ENCODE measurements around the gene TST.
"Not testable (repeated sequence)": the region's sequence is repeated elsewhere in the genome, so short reads cannot be mapped to it uniquely, and the experiment has no call there.

The TST gene

GRCh38 chr22:36997746-36998145 lies 21.5 kb downstream of the TST start:
- Histone ChIP-seq H3K9me3 (ENCODE audit: insufficient read depth, low read depth, low read length) (no peaks in the 10 kb centered on the region), H3K9ac (ENCODE audit: low read depth, low read length) (no peak overlapping the region), H3K4me3 (ENCODE audit: low read length) (no peak overlapping the region), H3K27me3 (ENCODE audit: insufficient read depth, low read length) (no peaks in the 10 kb centered on the region), H3K27ac (ENCODE audit: low read depth, low read length) (no peak overlapping the region), H3K4me1 (ENCODE audit: insufficient read depth, low read length) (no peaks in the 10 kb centered on the region), H3K36me3 (ENCODE audit: insufficient read depth, low read length) (no peaks in the 10 kb centered on the region)
- 88% methylated on average over 2 of the region's 2 CpGs for WGBS

- no peaks in the 10 kb centered on the region for H3K36me3 ChIP-seq (ENCODE audit: insufficient read depth, low read length)
- H3K4me1 ChIP-seq (ENCODE audit: insufficient read depth, low read length), result no peaks in the 10 kb centered on the region
- no peak overlapping the region for H3K9ac ChIP-seq (ENCODE audit: low read depth, low read length)
- H3K27ac ChIP-seq (ENCODE audit: low read depth, low read length), result no peak overlapping the region
- H3K4me3 ChIP-seq (ENCODE audit: low read length), result no peak overlapping the region
- no peaks in the 10 kb centered on the region; the same call in 1 of the 2 replicates for H3K27me3 ChIP-seq (ENCODE audit: insufficient read depth, low read length)
- 63% methylated on average over 6 of the region's 6 CpGs for WGBS
- peaks cover 3% of the 10 kb centered on the region for H3K9me3 ChIP-seq (ENCODE audit: insufficient read depth, low read depth, low read length)
Measured at GRCh38 chr22:36991206-36991605, 28.0 kb downstream of the TST start.

GRCh38 chr22:36990457-36990856 lies 28.8 kb downstream of the TST start:
- H3K4me1 ChIP-seq (ENCODE audit: insufficient read depth, low read length), result no peaks in the 10 kb centered on the region
- no peaks in the 10 kb centered on the region; the same call in 1 of the 2 replicates for H3K27me3 ChIP-seq (ENCODE audit: insufficient read depth, low read length)
- H3K9ac ChIP-seq (ENCODE audit: low read depth, low read length), result no peak overlapping the region
- no peak overlapping the region for H3K4me3 ChIP-seq (ENCODE audit: low read length)
- no peaks in the 10 kb centered on the region for H3K36me3 ChIP-seq (ENCODE audit: insufficient read depth, low read length)
- WGBS, result 92% methylated on average over 6 of the region's 6 CpGs
- H3K27ac ChIP-seq (ENCODE audit: low read depth, low read length), result no peak overlapping the region
- H3K9me3 ChIP-seq (ENCODE audit: insufficient read depth, low read depth, low read length), result peaks cover 10% of the 10 kb centered on the region

- H3K4me1 ChIP-seq (ENCODE audit: insufficient read depth, low read length); H3K27ac ChIP-seq (ENCODE audit: low read depth, low read length); H3K27me3 ChIP-seq (ENCODE audit: insufficient read depth, low read length); H3K36me3 ChIP-seq (ENCODE audit: insufficient read depth, low read length); H3K9ac ChIP-seq (ENCODE audit: low read depth, low read length); H3K4me3 ChIP-seq (ENCODE audit: low read length): not testable (repeated sequence)
- WGBS, result 95% methylated on average over 4 of the region's 4 CpGs
- peaks cover 13% of the 10 kb centered on the region for H3K9me3 ChIP-seq (ENCODE audit: insufficient read depth, low read depth, low read length)
Measured at GRCh38 chr22:36989012-36989411, 30.2 kb downstream of the TST start.

- 83% methylated on average over 12 of the region's 12 CpGs for WGBS
- no peak overlapping the region for H3K9ac ChIP-seq (ENCODE audit: low read depth, low read length)
- no peaks in the 10 kb centered on the region for H3K36me3 ChIP-seq (ENCODE audit: insufficient read depth, low read length)
- no peak overlapping the region for H3K4me3 ChIP-seq (ENCODE audit: low read length)
- no peaks in the 10 kb centered on the region; the same call in 1 of the 2 replicates for H3K27me3 ChIP-seq (ENCODE audit: insufficient read depth, low read length)
- H3K9me3 ChIP-seq (ENCODE audit: insufficient read depth, low read depth, low read length), result peaks cover 13% of the 10 kb centered on the region
- no peaks in the 10 kb centered on the region for H3K4me1 ChIP-seq (ENCODE audit: insufficient read depth, low read length)
- H3K27ac ChIP-seq (ENCODE audit: low read depth, low read length), result no peak overlapping the region
Measured at GRCh38 chr22:36988075-36988832, 31.0 kb downstream of the TST start.

- H3K36me3 ChIP-seq (ENCODE audit: insufficient read depth, low read length), result no peaks in the 10 kb centered on the region
- no peaks in the 10 kb centered on the region for H3K4me1 ChIP-seq (ENCODE audit: insufficient read depth, low read length)
- 62% methylated on average over 8 of the region's 8 CpGs for WGBS
- no peak overlapping the region for H3K4me3 ChIP-seq (ENCODE audit: low read length)
- no peak overlapping the region for H3K9ac ChIP-seq (ENCODE audit: low read depth, low read length)
- peaks cover 13% of the 10 kb centered on the region for H3K9me3 ChIP-seq (ENCODE audit: insufficient read depth, low read depth, low read length)
- H3K27me3 ChIP-seq (ENCODE audit: insufficient read depth, low read length), result no peaks in the 10 kb centered on the region; the same call in 1 of the 2 replicates
- no peak overlapping the region for H3K27ac ChIP-seq (ENCODE audit: low read depth, low read length)
Measured at GRCh38 chr22:36986242-36986821, 32.9 kb downstream of the TST start.

GRCh38 chr22:36985211-36985889 lies 33.9 kb downstream of the TST start:
- no peaks in the 10 kb centered on the region for H3K36me3 ChIP-seq (ENCODE audit: insufficient read depth, low read length)
- peaks cover 13% of the 10 kb centered on the region for H3K9me3 ChIP-seq (ENCODE audit: insufficient read depth, low read depth, low read length)
- WGBS, result 97% methylated on average over 10 of the region's 10 CpGs
- no peaks in the 10 kb centered on the region for H3K4me1 ChIP-seq (ENCODE audit: insufficient read depth, low read length)
- no peak overlapping the region for H3K4me3 ChIP-seq (ENCODE audit: low read length)
- no peaks in the 10 kb centered on the region; the same call in 1 of the 2 replicates for H3K27me3 ChIP-seq (ENCODE audit: insufficient read depth, low read length)
- no peak overlapping the region for H3K27ac ChIP-seq (ENCODE audit: low read depth, low read length)
- H3K9ac ChIP-seq (ENCODE audit: low read depth, low read length), result no peak overlapping the region

GRCh38 chr22:36982136-36982535 lies 37.1 kb downstream of the TST start:
- no peak overlapping the region for H3K4me3 ChIP-seq (ENCODE audit: low read length)
- H3K36me3 ChIP-seq (ENCODE audit: insufficient read depth, low read length), result no peaks in the 10 kb centered on the region
- no peak overlapping the region for H3K27ac ChIP-seq (ENCODE audit: low read depth, low read length)
- H3K27me3 ChIP-seq (ENCODE audit: insufficient read depth, low read length), result peaks cover under 1% of the 10 kb centered on the region; the same call in 1 of the 2 replicates
- no peak overlapping the region for H3K9ac ChIP-seq (ENCODE audit: low read depth, low read length)
- 0 out of 2 replicates have a peak, but pooled peaks cover 4% of the 10 kb centered on the region for H3K4me1 ChIP-seq (ENCODE audit: insufficient read depth, low read length)
- peaks cover 13% of the 10 kb centered on the region for H3K9me3 ChIP-seq (ENCODE audit: insufficient read depth, low read depth, low read length)
- 85% methylated on average over 4 of the region's 5 CpGs for WGBS

- H3K4me1 ChIP-seq (ENCODE audit: insufficient read depth, low read length), result 0 out of 2 replicates have a peak, but pooled peaks cover 4% of the 10 kb centered on the region
- H3K36me3 ChIP-seq (ENCODE audit: insufficient read depth, low read length), result no peaks in the 10 kb centered on the region
- WGBS, result 90% methylated on average over 14 of the region's 16 CpGs
- peaks cover 11% of the 10 kb centered on the region for H3K9me3 ChIP-seq (ENCODE audit: insufficient read depth, low read depth, low read length)
- no peak overlapping the region for H3K4me3 ChIP-seq (ENCODE audit: low read length)
- no peak overlapping the region for H3K9ac ChIP-seq (ENCODE audit: low read depth, low read length)
- H3K27me3 ChIP-seq (ENCODE audit: insufficient read depth, low read length), result peaks cover 3% of the 10 kb centered on the region; the same call in 1 of the 2 replicates
- H3K27ac ChIP-seq (ENCODE audit: low read depth, low read length), result no peak overlapping the region
Measured at GRCh38 chr22:36981247-36981775, 37.9 kb downstream of the TST start.

- H3K4me3 ChIP-seq (ENCODE audit: low read length), result no peak overlapping the region
- no peaks in the 10 kb centered on the region for H3K36me3 ChIP-seq (ENCODE audit: insufficient read depth, low read length)
- peaks cover 3% of the 10 kb centered on the region; the same call in 1 of the 2 replicates for H3K27me3 ChIP-seq (ENCODE audit: insufficient read depth, low read length)
- H3K4me1 ChIP-seq (ENCODE audit: insufficient read depth, low read length), result 0 out of 2 replicates have a peak, but pooled peaks cover 4% of the 10 kb centered on the region
- no peak overlapping the region for H3K27ac ChIP-seq (ENCODE audit: low read depth, low read length)
- no peak overlapping the region for H3K9ac ChIP-seq (ENCODE audit: low read depth, low read length)
- no peaks in the 10 kb centered on the region for H3K9me3 ChIP-seq (ENCODE audit: insufficient read depth, low read depth, low read length)
- WGBS, result 94% methylated on average over 13 of the region's 13 CpGs
Measured at GRCh38 chr22:36979016-36979910, 40.0 kb downstream of the TST start.

All from HUES64 (cell line).